HG02943 (cell line): ENCODE results near the gene RER1.
"Not testable (repeated sequence)": the region's sequence is repeated elsewhere in the genome, so short reads cannot be mapped to it uniquely, and the experiment has no call there.

Experiments used
- ATAC-seq: cut with Tn5 transposase; IDR thresholded peaks from one replicate; pipeline ENCODE4 v1.9.1; 2021; ENCODE audit warnings: mild to moderate bottlenecking, low read depth, moderate library complexity; ENCODE audit not compliant: unreplicated experiment

RER1 gene

GRCh38 chr1:2440346-2440745, 48.7 kb downstream of the RER1 start:
- ATAC-seq, result not testable (repeated sequence)

- no peak for ATAC-seq
Measured at GRCh38 chr1:2441746-2442145, 50.1 kb downstream of the RER1 start.

- ATAC-seq, result no peak
Measured at GRCh38 chr1:2442661-2443060, 51.0 kb downstream of the RER1 start.

- ATAC-seq, result no peak
Measured at GRCh38 chr1:2443277-2444137, 51.9 kb downstream of the RER1 start.

- ATAC-seq, result no peak
Measured at GRCh38 chr1:2444138-2444591, 52.5 kb downstream of the RER1 start.

- no peak for ATAC-seq
Measured at GRCh38 chr1:2445162-2445822, 53.7 kb downstream of the RER1 start.

- no peak for ATAC-seq
Measured at GRCh38 chr1:2445823-2446215, 54.2 kb downstream of the RER1 start.

GRCh38 chr1:2446394-2446793, 54.8 kb downstream of the RER1 start:
- ATAC-seq, result no peak

GRCh38 chr1:2446861-2447260, 55.2 kb downstream of the RER1 start:
- ATAC-seq, result no peak

GRCh38 chr1:2447276-2448097, 55.8 kb downstream of the RER1 start:
- ATAC-seq, result no peak

GRCh38 chr1:2448098-2448445, 56.4 kb downstream of the RER1 start:
- no peak for ATAC-seq

- ATAC-seq, result no peak
Measured at GRCh38 chr1:2449636-2450454, 58.2 kb downstream of the RER1 start.

GRCh38 chr1:2451741-2452140, 60.1 kb downstream of the RER1 start:
- ATAC-seq, result no peak

- ATAC-seq, result no peak
Measured at GRCh38 chr1:2452201-2452931, 60.7 kb downstream of the RER1 start.

GRCh38 chr1:2452932-2453315, 61.3 kb downstream of the RER1 start:
- no peak for ATAC-seq

GRCh38 chr1:2454227-2454626, 62.6 kb downstream of the RER1 start:
- ATAC-seq, result no peak
